NCI-H345 treated with DMSO at 0.1 percent for 48 hours (cell line): Measurements from ENCODE around the gene ZNF343.
A peak's percentile ranks its signal among the peaks of the same experiment; 100 is the strongest.
"Not testable (repeated sequence)": the region's sequence is repeated elsewhere in the genome, so short reads cannot be mapped to it uniquely, and the experiment has no call there.

Source experiments
- DNase-seq: peaks from one replicate; lab custom pipeline; 2025; ENCODE audit not compliant: unreplicated experiment; lab: John Stamatoyannopoulos, UW

Gene ZNF343

GRCh38 chr20:2521369-2522305 is 12.9 kb upstream of the ZNF343 start:
- peak; percentile 12 for DNase-seq

- DNase-seq = no peak
Measured at GRCh38 chr20:2520617-2521016, 11.9 kb upstream of the ZNF343 start.

GRCh38 chr20:2519115-2519809 is 10.5 kb upstream of the ZNF343 start:
- no peak for DNase-seq

- no peak for DNase-seq
Measured at GRCh38 chr20:2518558-2518957, 9.8 kb upstream of the ZNF343 start.

- DNase-seq = no peak
Measured at GRCh38 chr20:2518096-2518495, 9.4 kb upstream of the ZNF343 start.

GRCh38 chr20:2516399-2516798 is 7.7 kb upstream of the ZNF343 start:
- DNase-seq = no peak

- no peak for DNase-seq
Measured at GRCh38 chr20:2515203-2515602, 6.5 kb upstream of the ZNF343 start.

- no peak for DNase-seq
Measured at GRCh38 chr20:2509794-2510193, 1.1 kb upstream of the ZNF343 start.

- DNase-seq = no peak
Measured at GRCh38 chr20:2509468-2509781, 710 bp upstream of the ZNF343 start.

- no peak for DNase-seq
Measured at GRCh38 chr20:2507875-2508630, 662 bp downstream of the ZNF343 start.

- DNase-seq = no peak
Measured at GRCh38 chr20:2507464-2507863, 1.3 kb downstream of the ZNF343 start.

- not testable (repeated sequence) for DNase-seq
Measured at GRCh38 chr20:2506426-2506825, 2.3 kb downstream of the ZNF343 start.

- DNase-seq = not testable (repeated sequence)
Measured at GRCh38 chr20:2504803-2505202, 3.9 kb downstream of the ZNF343 start.

GRCh38 chr20:2502808-2503384 is 5.8 kb downstream of the ZNF343 start:
- not testable (repeated sequence) for DNase-seq

GRCh38 chr20:2485661-2486060 is 23.1 kb downstream of the ZNF343 start:
- no peak for DNase-seq

- no peak for DNase-seq
Measured at GRCh38 chr20:2485080-2485479, 23.6 kb downstream of the ZNF343 start.

GRCh38 chr20:2483504-2483903 is 25.2 kb downstream of the ZNF343 start:
- DNase-seq = no peak

GRCh38 chr20:2480381-2480780 is 28.3 kb downstream of the ZNF343 start:
- DNase-seq = no peak

GRCh38 chr20:2476742-2477615 is 31.7 kb downstream of the ZNF343 start:
- DNase-seq = no peak
